HG03457 (cell line): ENCODE measurements around the gene MIGA1.
"Not testable (repeated sequence)": the region's sequence is repeated elsewhere in the genome, so short reads cannot be mapped to it uniquely, and the experiment has no call there.

ENCODE experiments used
- ATAC-seq: cut with Tn5 transposase; IDR thresholded peaks from one replicate; pipeline ENCODE4 v1.9.1; 2021; ENCODE audit warnings: moderate number of reproducible peaks; ENCODE audit not compliant: unreplicated experiment

The MIGA1 gene

DNA sequence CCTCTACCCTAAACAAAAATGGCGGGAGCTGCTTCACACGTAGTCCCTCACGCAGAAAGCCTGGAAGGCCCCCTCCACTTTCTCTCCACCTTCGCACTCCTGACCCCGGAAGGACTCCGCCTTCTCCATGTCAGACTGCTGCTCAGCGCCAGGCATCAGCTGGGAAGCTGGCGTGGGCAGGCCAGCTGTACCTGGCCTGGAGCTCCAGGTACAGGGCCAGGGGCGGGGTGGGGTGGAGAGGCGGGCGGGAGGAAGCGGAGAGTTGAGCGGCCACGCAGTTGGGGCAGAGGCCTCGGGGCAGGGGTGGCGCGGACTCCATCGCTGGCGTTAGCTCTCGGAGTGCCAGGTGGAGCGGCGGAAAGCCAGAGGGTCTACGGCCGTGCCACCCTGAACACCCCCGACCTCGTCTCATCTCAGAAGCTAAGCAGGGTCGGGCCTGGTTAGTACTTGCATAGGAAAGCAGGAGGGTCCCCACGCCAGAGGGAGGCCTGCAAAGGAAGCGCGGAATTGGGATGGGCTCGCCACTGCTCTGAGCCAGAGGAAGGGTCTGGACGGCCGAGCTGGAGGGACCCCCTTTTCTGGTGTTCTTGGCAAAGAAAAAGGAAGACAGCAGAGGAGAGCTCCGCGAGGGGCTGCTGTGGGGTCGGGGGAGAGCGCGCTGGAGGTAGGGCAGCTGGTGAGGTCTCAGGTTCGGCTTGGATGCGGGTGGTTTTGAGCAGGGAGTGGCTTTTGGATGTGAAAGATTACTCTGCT is at the start of gene MIGA1:
Gene MIGA1, plus strand, starts transcription at position 121 of the 753 bp plus-strand sequence. CDS start 3,604 bp downstream, outside the sequence.
- peak; percentile 96 for ATAC-seq

- ATAC-seq: no peak
Measured at GRCh38 chr1:77732090-77732489, 47.4 kb upstream of the MIGA1 start.

DNA sequence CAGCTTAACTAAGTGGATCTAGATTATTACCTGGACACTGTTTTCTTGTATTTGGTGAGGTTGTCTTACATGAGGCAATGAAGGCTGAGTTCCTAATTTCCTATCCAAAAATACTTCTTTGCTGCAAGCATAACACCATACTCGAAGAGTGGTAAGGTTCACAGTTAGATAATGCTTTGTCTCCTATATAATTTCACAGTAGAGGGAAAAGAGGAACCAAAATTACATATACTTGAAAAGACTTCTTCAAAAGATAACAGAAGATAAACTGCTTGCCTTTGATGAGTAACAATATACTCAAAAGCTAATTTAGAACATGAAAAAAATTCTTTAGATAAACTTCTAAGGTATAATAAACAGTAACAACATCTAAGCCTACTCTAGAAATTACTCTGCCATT is 40.2 kb upstream of the MIGA1 start:
- ATAC-seq: no peak

DNA sequence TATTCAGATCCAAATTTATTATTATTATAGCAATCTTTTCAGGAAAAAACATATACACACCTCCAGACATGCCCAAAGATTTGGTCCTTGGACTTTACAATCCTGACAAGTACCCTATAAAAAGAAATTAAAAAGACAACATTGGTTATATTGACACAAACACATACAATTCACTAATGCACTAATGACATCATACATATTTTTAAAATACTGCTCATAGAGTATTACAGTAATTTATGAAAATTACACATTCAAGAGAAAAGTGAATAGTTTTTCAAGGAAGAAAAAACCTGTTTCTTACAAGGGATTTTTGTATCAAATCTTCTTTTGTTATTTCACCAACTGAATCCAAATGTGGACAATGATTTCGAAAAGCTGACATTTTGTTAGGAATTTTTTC is 38.1 kb upstream of the MIGA1 start:
- no peak for ATAC-seq

GRCh38 chr1:77742011-77742555 is 37.4 kb upstream of the MIGA1 start:
- no peak for ATAC-seq

DNA sequence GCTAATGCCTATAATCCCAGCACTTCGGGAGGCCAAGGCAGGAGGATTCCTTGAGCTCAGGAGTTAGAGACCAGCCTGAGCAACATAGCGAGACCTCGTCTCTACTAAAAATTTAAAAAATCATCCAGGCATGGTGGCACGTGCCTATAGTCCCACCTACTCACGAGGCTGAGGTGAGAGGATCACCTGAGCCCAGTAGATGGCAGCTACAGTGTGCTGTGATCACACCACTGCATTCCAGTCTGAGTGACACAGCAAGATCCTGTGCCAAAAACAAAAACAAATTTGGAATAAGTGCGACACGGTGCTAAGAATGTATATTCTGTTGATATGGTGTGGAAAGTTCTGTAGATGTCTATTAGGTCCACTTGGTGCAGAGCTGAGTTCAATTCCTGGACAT is 34.9 kb upstream of the MIGA1 start:
- no peak for ATAC-seq

DNA sequence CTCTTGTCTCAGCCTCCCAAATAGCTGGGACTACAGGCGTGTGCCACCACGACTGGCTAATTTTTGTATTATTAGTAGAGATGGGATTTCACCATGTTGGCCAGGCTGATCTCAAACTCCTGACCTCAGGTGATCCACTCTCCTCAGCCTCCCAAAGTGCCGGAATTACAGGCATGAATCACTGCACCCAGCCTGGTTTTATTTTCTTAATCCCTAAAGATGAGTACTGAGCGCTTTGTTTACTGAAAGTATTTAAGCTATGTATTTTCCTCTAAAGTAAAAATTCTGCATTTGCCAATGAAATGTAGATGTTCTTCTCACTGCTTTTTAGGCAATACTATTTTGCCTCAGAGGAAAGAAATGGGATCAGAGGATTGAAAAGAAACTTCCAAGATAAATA is 30.0 kb upstream of the MIGA1 start:
- not testable (repeated sequence) for ATAC-seq

GRCh38 chr1:77756052-77756754 is 23.2 kb upstream of the MIGA1 start:
- ATAC-seq: no peak

- no peak for ATAC-seq
Measured at GRCh38 chr1:77757066-77757584, 22.3 kb upstream of the MIGA1 start.

- no peak for ATAC-seq
Measured at GRCh38 chr1:77757603-77758002, 21.8 kb upstream of the MIGA1 start.

- peak; percentile 97 for ATAC-seq
Measured at GRCh38 chr1:77759071-77760028, 20.1 kb upstream of the MIGA1 start, which contains the start of gene USP33. USP33 (minus strand) TSS chr1:77759852; CDS start chr1:77741697, 18,155 bp downstream.

GRCh38 chr1:77762072-77762476 is 17.4 kb upstream of the MIGA1 start:
- no peak for ATAC-seq

DNA sequence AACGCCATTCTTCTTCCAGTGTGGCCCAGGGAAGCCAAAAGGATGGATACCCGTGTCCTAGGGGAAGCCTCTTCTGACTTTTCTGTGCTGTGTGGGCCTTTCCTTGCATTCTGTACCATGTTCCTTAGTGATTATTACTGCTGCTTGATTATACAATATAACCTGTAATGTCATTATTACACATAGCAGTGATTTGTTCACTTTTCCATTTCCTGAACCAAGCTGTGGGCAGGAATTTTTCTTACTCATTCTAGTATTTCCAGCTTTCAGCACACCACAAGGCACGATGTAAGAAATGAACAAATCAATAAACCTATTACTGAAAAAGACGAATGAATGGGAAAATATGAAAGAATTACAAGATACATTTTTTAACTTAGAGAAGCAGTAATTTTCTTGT is 11.4 kb upstream of the MIGA1 start:
- ATAC-seq: no peak

DNA sequence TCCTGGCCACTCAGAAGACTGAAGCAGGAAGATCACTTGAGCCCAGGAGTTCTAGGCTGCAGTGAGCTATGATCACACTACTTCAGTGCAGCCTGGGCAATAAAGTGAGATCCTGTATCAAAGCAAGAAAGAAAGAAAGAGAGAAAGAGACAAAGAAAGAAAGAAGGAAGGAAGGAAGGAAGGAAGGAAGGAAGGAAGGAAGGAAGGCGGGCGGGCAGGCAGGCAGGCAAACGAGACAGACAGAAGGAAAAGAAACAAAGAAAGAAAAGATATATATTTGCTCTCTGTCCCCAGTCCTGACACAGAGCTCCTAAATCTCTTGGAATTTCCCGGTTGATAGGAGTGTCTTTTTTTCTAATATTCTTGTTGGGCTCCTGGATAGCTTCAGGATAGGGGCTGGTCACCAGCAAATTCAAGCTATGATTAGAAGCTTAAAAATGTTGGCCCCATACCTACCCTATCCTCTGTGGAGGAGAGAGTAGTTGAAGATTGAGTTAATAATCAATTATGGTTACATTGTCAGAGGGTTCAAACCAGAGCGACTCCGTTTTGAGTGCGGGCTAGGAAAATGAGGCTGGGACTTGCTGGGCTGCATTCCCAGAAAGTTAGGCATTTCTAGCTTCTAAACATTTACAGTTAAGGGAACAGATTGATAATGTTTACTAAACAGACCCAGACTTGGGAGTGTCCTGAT is 3.3 kb upstream of the MIGA1 start:
- no peak for ATAC-seq

GRCh38 chr1:77781683-77782082 is 2.2 kb downstream of the MIGA1 start:
- no peak for ATAC-seq

- ATAC-seq: no peak
Measured at GRCh38 chr1:77783141-77783540, 3.7 kb downstream of the MIGA1 start.

- not testable (repeated sequence) for ATAC-seq
Measured at GRCh38 chr1:77786093-77786741, 6.8 kb downstream of the MIGA1 start.

DNA sequence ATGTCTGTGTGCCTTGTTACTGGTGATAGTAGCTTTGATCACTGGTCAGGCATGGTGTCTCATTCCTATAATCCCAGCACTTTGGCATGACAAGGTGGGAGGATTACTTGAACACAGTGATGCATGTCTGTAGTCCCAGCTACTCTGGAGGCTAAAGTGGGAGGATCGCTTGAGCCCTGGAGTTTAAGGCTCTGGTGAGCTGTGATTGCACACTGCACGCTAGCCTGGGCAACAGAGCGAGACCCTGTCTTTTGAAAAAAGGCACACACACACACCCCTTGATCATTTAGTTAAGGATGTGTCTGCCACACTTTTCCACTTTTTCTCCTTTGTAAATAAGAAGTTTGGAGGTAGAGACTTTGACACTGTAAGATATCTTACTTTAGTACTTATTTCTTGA is 15.1 kb downstream of the MIGA1 start:
- no peak for ATAC-seq

GRCh38 chr1:77796695-77797405 is 17.4 kb downstream of the MIGA1 start:
- no peak for ATAC-seq
